HepG2 (cell line): ENCODE results near the gene RAE1. TPM values are rescaled to one million over a fixed set of nuclear protein-coding genes. Genes with fewer than 3 reads are reported as not detected.

ENCODE experiments used
- AGO2 ChIP-seq: fragments of 200-400 bp; formaldehyde crosslinking; optimal IDR thresholded peaks from 2 replicates; pipeline ENCODE3; 2017; ENCODE audit warnings: mild to moderate bottlenecking, low read depth, low read length, moderate library complexity
- CCAR2 ChIP-seq: fragments of 200-400 bp; formaldehyde crosslinking; optimal IDR thresholded peaks from 2 replicates; pipeline ENCODE3; 2018; ENCODE audit warnings: low read depth, mild to moderate bottlenecking, low read length, moderate library complexity
- DNMT1 ChIP-seq: sonication (generic); formaldehyde crosslinking; IDR thresholded peaks from 2 replicates; pipeline ENCODE4 v1.5.1; 2020; ENCODE audit warnings: mild to moderate bottlenecking, missing genetic modification reagents
- EHMT2 ChIP-seq: fragments of 200-600 bp; sonication (generic); IDR thresholded peaks from 2 replicates; pipeline ENCODE4 v1.7.0; 2017; ENCODE audit warnings: antibody characterized with exemption, low read depth, low read length, borderline replicate concordance
- HIC2 ChIP-seq: sonication (generic); formaldehyde crosslinking; IDR thresholded peaks from 2 replicates; pipeline ENCODE4 v1.9.0; 2022; ENCODE audit warnings: low read depth, missing genetic modification reagents
- HNRNPL ChIP-seq: fragments of 200-400 bp; formaldehyde crosslinking; IDR thresholded peaks from 2 replicates; pipeline ENCODE4 v1.6.1; 2017; ENCODE audit warnings: mild to moderate bottlenecking, low read depth, low read length
- MED1 ChIP-seq: sonication (generic); formaldehyde crosslinking; IDR thresholded peaks from 2 replicates; pipeline ENCODE4 v1.4.0; 2020; ENCODE audit warnings: missing genetic modification reagents
- MLLT10 ChIP-seq: sonication (generic); formaldehyde crosslinking; IDR thresholded peaks from 2 replicates; pipeline ENCODE4 v1.4.0; 2020; ENCODE audit warnings: missing genetic modification reagents
- NCOA5 ChIP-seq: sonication (generic); formaldehyde crosslinking; IDR thresholded peaks from 2 replicates; pipeline ENCODE4 v1.4.0; 2020; ENCODE audit warnings: missing genetic modification reagents
- NR2F2 ChIP-seq: IDR thresholded peaks from 2 replicates; pipeline ENCODE4 v1.6.1; 2012; ENCODE audit warnings: low read depth, inconsistent platforms, borderline replicate concordance
- PCBP1 ChIP-seq: fragments of 200-400 bp; formaldehyde crosslinking; IDR thresholded peaks from 2 replicates; pipeline ENCODE4 v1.6.1; 2017; ENCODE audit warnings: mild to moderate bottlenecking, low read depth, low read length, borderline replicate concordance
- RAD21 ChIP-seq: fragments of 450-650 bp; formaldehyde crosslinking; IDR thresholded peaks from 2 replicates; pipeline ENCODE4 v1.5.0; 2020; ENCODE audit warnings: mild to moderate bottlenecking
- RBAK ChIP-seq: sonication (generic); formaldehyde crosslinking; IDR thresholded peaks from 2 replicates; pipeline ENCODE4 v1.5.1; 2020; ENCODE audit warnings: mild to moderate bottlenecking, missing genetic modification reagents
- RBFOX2 ChIP-seq: fragments of 200-400 bp; formaldehyde crosslinking; IDR thresholded peaks from 2 replicates; pipeline ENCODE4 v1.6.1; 2017; ENCODE audit warnings: low read depth, mild to moderate bottlenecking, low read length
- ZNF205 ChIP-seq: IDR thresholded peaks from 2 replicates; pipeline ENCODE4 v1.6.1; 2018; ENCODE audit warnings: missing biosample characterization, missing genetic modification reagents
- ZNF343 ChIP-seq: sonication (generic); formaldehyde crosslinking; IDR thresholded peaks from 2 replicates; pipeline ENCODE4 v1.4.0; 2020; ENCODE audit warnings: mild to moderate bottlenecking, missing genetic modification reagents
- ZNF414 ChIP-seq: sonication (generic); formaldehyde crosslinking; IDR thresholded peaks from 2 replicates; pipeline ENCODE4 v1.5.0; 2020; ENCODE audit warnings: missing genetic modification reagents
- ZNF558 ChIP-seq: sonication (generic); formaldehyde crosslinking; IDR thresholded peaks from 2 replicates; pipeline ENCODE4 v1.9.0; 2022; ENCODE audit warnings: mild to moderate bottlenecking, missing genetic modification reagents, borderline replicate concordance
- polyA plus RNA-seq, 8 experiments: library from polyadenylated mRNA; depleted of rRNA in 3 of 8; stranded (reverse) in 7 of 8; unstranded in 1 of 8; fragments of >200 nt; fragmentation: Illumina TruSeq in 4 of 8; extraction: Trizol in 4 of 8; gene quantifications; 2 replicates each; pipeline versions ENCODE4 v1.2.1 to v1.2.3, GENCODE V29; 2011 to 2016; ENCODE audit warnings: low read depth in 4 of 8, missing spikeins in 1 of 8, mixed read lengths in 1 of 8; ENCODE audit not compliant: insufficient read depth in 1 of 8
- total RNA-seq, 5 experiments: library from RNA; depleted of rRNA; stranded (reverse); fragments of >200 nt; fragmentation: Illumina TruSeq; extraction: Trizol; gene quantifications; 2 replicates each; pipeline ENCODE4 v1.2.3, GENCODE V29; 2016; ENCODE audit warnings: low read depth in 1 of 5
- TF ChIP-seq, protein P1 (sequence below): sonication (generic); formaldehyde crosslinking; IDR thresholded peaks from 2 replicates; pipeline ENCODE4 v1.5.0; 2020; ENCODE audit warnings: mild to moderate bottlenecking, missing genetic modification reagents, borderline replicate concordance

The RAE1 gene
- total and polyA plus RNA-seq, 2 of the 13 experiments (the other 11 are each of a cell fraction or from before 2014, with no cell fraction given), result 36.1 to 72.9 TPM

DNA sequence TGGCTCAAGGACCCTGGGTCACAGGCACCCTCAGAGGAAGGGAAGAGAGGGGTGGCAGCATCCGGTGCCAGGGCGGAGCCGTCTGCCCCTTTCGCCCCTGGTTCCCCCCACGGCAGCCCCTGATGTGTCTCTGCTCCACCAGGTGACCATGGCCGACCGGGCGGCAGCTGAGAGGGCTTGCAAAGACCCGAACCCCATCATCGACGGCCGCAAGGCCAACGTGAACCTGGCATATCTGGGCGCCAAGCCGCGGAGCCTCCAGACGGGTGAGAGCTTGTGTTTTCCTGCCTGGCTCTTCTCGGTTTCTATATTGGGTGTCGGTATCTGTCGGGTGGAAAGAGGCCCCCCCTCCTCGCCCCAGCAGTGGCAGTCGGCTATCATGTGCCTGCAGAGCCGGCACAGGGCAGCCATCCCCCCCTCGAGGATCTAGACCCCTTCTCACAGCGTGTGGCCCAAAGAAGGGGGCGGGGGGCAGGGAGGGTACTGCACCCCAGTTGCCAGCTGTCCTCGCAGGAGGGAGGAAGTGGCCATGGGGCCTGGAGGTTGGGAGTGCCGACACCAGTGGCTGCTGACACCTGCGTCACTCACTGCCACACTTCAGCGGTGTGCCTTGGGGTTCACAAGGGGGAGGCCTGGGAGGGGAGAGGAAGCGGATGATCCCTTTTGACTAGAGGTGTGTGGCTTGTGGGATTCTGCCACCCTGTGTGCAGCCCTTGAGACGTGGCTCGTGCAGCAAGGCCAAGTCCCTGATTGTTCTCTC is 41.6 kb downstream of the RAE1 start (continued):
- TF ChIP-seq EHMT2, result no peak
- no peak for TF ChIP-seq RAD21 (CRISPR knock-in tag)
- TF ChIP-seq NR2F2, result no peak
- peak; percentile 38; the same call in 1 of the 2 replicates for TF ChIP-seq RBFOX2
- no peak for TF ChIP-seq MLLT10
- no peak for TF ChIP-seq ZNF414
- no peak for TF ChIP-seq DNMT1 (CRISPR knock-in tag)
- TF ChIP-seq, protein P1, sequence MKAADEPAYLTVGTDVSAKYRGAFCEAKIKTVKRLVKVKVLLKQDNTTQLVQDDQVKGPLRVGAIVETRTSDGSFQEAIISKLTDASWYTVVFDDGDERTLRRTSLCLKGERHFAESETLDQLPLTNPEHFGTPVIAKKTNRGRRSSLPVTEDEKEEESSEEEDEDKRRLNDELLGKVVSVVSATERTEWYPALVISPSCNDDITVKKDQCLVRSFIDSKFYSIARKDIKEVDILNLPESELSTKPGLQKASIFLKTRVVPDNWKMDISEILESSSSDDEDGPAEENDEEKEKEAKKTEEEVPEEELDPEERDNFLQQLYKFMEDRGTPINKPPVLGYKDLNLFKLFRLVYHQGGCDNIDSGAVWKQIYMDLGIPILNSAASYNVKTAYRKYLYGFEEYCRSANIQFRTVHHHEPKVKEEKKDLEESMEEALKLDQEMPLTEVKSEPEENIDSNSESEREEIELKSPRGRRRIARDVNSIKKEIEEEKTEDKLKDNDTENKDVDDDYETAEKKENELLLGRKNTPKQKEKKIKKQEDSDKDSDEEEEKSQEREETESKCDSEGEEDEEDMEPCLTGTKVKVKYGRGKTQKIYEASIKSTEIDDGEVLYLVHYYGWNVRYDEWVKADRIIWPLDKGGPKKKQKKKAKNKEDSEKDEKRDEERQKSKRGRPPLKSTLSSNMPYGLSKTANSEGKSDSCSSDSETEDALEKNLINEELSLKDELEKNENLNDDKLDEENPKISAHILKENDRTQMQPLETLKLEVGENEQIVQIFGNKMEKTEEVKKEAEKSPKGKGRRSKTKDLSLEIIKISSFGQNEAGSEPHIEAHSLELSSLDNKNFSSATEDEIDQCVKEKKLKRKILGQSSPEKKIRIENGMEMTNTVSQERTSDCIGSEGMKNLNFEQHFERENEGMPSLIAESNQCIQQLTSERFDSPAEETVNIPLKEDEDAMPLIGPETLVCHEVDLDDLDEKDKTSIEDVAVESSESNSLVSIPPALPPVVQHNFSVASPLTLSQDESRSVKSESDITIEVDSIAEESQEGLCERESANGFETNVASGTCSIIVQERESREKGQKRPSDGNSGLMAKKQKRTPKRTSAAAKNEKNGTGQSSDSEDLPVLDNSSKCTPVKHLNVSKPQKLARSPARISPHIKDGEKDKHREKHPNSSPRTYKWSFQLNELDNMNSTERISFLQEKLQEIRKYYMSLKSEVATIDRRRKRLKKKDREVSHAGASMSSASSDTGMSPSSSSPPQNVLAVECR (CRISPR knock-in tag), result no peak
- no peak for TF ChIP-seq HIC2
- no peak for TF ChIP-seq ZNF205 (CRISPR knock-in tag)
- 0 out of 2 replicates have a peak, but pooled peaks have one; percentile 73 for TF ChIP-seq PCBP1
- TF ChIP-seq RBAK (CRISPR knock-in tag), result no peak
- no peak for TF ChIP-seq NCOA5 (CRISPR knock-in tag)
- 0 out of 2 replicates have a peak, but pooled peaks have one; percentile 64 for TF ChIP-seq HNRNPL
- TF ChIP-seq ZNF343 (CRISPR knock-in tag), result no peak
- peak; percentile 75 for TF ChIP-seq AGO2
- no peak for TF ChIP-seq ZNF558 (CRISPR knock-in tag)
- no peak for TF ChIP-seq MED1
- no peak for TF ChIP-seq CCAR2
